ENCODE results near the gene SPACA9.

The SPACA9 gene

DNA sequence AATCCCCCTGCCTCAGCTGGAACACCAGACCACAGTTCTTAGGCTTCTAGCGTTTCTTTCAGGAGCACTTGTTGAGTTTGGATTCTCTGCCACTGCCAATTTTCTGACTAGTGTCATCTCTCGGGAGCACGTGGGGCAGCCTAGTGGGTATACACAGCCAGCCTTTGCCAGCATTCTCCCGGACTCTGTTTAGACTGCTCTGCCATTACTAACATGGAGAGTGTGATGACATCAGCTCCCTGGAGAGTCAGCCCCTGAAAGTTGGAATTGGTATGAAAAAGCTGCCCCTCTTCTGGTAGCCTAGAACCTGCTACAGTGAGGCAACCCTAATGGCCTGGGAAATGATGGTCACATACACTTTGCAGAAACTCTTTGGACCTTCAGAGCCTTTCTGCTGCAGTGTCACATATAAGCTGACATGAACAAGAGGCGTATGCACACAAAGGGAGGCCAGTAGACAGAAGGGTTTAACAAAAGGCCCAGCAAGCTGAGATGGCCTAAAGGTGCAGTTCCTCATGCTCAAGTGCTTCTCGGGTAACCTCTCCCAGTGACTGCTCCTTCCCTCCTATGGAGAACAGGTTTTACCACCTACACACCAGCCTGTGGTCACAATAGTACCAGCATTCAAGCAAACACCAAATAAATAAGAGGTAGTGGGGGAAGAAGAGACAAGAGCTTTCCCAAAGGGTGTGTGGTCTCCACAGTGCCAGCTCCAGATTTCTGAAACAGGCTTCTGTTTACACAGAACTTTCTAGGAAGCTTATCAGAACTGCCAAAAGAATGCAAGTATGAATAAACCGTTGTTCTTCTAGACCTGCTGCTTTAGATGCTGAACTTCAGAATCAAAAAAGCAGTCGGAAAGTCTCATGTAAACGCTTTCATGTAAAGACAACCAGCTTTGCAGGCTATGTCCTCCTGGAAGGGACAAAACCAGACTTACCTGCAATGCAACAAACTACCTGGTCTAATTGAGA, 16.5 kb downstream of the SPACA9 start:
- DNase-seq (ENCODE audit: low read depth) = no peak

DNA sequence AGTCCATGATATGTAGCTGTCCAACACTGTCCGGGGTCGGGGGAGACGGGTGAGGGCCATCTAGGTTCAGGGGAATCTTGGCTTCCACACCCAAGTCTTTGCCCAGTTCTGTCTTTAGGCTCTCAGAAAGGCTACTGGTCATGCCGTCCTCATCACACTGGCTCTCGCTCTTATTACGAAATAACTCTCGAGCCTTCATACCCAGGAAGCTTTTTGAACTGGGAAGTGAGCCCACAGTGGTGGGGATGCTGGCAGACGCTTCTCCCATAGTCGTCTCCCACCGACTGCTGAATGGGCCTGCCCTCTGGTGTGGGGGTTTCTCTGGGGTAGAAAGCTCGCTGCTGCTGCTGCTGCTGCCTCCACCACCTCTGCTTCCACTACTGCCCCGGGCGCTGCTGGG, 17.6 kb downstream of the SPACA9 start:
- no peak for DNase-seq (ENCODE audit: low read depth)

DNA sequence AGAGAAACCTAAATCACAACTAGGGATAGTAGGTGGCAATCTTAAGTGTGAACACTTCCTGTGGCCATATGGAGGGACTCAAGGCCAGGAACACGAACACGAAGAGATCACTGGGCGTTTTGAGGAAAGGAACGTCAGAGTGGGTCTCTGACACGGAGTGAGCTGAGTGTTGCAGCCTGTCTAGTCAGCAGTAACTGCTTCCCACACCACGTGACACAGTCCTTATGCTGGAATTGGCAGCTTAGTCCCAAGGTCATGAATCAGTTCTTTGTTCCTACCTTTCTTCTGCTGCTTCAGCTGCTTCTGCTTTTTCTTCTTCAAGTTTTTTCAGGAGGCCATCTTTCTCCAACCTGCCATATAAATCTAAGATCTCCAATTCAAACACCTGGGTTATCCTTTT, 18.2 kb downstream of the SPACA9 start:
- DNase-seq (ENCODE audit: low read depth) = no peak

DNA sequence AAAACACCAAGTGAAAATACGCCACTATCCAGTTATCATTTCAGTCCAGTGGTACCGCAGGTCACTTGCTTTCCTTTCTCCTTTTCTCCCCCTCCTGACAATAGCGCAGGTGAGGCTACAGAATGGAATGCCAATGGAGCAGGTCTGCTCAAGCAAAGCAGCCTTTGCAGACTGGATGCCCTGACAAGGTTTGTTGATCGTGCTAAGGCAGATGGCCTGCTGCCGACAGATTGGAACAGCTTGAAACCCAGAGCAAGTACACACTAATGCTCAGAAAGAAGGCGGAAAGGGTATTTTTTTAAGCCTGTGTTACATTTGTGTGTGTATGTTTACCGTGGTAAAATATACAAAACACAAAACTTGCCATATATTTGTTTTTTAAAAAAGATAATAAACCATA, 19.4 kb downstream of the SPACA9 start:
- DNase-seq (ENCODE audit: low read depth) = no peak

DNA sequence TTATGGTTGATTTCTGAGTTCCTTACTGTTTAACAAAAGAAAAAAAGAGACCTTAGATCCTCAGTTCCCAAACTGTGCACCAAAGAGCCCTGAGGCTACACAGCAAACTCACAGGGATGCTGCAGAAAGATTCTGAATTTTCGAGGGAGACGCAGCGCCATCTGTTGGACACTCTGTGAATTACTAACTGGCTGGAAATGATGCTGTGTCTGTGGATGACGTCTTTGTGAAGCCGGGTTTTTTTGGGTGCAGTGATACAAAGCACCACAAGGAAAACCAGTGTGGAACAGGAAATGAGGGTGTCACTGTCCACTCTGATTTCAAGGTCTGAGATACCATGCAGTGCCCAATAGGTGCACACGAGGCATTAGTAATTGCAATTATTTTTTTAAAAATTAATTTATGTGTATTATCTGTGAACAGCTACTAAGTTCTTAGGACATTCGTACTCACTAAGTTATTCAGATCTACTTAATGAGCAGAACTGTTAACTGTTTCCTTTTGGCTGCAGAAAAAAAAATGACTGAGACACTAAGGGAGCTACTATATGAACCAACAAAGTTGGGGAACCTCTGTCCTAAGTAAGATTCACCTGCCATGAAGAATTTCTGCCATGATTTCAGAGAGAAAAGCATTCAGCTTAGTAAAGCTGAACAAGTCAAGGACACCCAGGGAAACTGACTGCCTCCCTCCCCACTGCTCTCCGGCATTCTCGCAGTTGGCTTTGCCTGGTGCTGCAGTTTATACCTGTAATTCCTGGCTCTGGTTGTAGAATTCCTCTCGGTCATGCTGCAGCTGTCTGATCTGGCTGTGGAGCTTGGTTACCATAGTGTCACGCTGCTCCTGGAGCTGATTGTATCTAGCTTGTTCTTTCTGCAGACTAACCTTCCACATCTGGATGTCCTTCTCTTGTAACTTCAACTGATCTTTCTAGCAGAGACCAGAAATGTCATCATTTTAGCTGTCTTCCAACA, 23.4 kb downstream of the SPACA9 start:
- peak; percentile 72 for DNase-seq (ENCODE audit: low read depth)

DNA sequence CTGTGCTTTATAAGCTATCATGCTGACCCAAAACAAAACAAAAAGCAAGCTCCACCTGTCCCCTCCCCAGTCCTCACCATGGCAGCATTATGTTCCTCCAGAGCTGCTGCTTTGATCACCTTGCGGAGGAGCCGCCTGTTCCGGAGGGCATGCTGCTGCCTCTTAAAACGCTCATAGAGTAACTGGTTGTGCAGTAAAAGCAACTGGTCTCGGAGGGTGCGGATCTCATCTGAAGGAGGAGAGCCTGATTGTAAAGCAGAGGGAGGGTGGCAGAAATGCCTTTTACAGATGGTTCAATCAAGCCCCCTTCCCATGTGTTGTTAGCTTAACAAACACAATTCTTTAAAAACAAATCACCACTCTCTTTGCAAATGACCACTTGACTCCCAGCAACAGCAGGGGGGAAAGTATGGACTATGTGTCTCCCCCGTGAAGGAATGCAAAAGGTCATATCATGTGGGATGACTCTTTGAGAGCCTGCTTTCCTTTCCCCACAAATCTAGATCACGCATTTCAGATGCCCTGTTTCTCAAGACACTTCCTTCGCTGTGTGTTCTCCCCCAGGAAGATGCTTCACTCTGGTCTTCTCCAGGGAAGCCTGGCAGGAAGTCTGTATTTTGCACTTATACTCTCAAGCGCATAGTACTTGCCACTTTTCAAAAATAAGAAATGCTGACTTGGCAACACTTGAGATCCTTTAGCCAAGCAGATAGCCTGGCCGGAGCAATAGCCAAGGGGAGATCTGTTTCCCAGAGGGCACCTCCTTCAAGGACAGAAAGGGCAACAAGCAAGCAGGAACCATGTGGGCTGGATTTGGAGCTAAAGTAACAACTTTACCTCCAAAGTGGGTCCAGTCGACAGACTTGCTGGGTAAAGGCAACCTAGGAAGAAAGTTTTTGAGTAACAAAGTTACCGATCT, 25.1 kb downstream of the SPACA9 start:
- no peak for DNase-seq (ENCODE audit: low read depth)

DNA sequence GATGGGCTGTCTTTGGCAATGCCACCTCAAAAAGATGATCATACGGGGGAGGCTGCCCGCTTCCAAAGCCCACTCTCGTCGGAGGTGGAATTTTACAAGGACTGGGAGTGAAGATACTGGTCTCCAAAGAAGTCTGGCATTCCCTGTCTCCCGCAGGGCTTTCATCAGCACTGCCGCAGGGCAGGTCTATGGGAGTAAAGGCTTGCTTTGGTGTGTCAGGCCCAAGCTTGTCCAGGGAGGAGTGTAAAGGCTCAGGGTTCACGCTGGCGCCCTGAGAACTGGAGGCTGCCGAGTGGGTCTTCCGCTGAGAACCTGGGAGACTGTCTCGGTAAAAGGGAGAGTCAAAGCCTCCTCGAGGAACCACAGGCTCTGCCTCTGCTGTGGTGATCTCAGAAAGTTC, 27.0 kb downstream of the SPACA9 start:
- DNase-seq (ENCODE audit: low read depth) = no peak

DNA sequence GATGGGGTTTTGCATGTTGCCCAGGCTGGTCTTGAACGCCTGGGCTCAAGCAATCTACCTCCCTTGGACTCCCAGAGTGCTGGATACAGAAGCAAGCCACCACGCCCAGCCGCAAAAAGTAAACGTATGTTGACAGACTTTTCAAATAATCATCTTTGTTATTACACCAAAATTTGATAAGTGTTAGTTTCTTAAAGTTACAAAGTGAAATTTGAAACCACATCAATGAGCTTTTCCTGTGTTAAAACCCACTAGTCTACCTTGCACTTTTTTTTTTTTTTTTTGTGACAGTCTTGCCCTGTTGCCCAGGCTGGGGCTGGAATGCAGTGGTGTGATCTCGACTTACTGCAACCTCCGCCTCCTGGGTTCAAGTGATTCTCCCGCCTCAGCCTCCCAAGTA, 29.9 kb downstream of the SPACA9 start:
- DNase-seq (ENCODE audit: low read depth) = no peak

DNA sequence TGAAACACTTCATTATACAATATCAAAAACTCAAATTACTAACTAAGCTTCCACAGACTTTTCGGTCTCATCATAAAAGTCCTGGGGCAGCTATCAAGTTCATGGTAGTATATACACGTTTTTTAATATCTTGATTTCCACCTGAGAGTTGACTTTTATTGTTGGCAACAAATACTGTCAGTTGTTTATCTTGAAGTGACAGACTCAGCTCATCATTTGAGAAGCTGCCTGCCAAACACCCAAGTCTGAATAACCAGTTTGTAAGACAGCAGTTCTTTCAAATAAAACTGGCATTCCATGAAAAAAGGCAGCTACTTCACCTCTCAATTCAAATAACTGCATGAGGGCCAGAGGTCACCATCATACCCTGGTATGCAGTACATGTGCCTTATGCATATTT, 30.6 kb downstream of the SPACA9 start:
- DNase-seq (ENCODE audit: low read depth) = no peak

DNA sequence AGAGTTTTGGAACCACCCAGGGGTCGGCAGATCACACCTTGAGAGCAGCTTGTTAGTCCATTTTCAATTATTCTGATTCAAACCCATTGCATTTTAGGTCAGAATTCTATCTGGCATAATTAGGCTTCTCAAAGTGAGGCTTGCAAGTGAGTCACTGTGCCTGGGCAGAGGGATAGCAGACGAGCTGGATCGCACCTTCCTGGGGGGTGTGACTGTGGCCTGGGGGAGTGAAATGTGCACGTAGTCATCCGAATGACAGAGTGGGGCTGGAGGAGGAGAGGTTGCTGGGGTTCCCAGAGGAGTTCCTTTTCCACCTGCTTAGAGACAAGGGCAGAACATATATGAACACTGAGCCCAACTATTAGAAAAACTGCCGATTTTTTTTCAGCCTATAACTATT, 31.7 kb downstream of the SPACA9 start:
- DNase-seq (ENCODE audit: low read depth) = no peak

DNA sequence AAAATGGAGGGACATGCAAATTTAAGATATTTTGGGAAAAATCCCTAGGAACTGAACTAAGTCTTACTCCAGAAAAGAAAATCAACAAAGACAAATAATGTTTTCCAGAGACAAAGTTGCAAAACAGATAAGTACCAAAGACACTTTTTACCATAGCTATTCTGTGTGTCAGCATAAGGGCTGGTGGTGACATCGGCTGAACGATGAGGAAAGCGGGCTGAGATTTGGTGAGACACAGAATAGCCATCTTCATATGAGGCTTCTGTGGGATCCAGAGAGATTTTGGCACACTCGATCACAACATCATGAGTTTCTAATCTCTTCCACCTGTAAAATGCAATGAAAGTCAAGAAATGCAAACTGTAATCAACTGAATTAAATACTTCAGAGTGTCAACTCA, 33.4 kb downstream of the SPACA9 start:
- DNase-seq (ENCODE audit: low read depth) = no peak

DNA sequence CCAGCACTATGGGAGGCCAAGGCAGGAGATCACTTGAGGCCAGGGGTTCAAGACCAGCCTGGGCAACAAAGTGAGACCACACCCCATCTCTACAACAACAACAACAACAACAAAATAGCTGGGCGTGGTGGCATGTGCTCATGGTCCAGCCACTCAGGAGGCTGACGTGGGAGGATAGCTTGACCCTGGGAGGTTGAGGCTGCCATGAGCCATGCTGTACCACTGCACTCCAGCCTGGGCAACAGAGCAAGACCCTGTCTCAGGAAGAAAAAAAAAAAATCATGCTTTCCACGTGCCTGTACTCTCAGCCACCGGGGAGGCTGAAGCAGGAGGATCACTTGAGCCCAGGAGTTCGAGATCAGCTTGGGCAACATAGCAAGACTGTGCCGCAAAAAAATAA, 36.2 kb downstream of the SPACA9 start:
- no peak for DNase-seq (ENCODE audit: low read depth)

DNA sequence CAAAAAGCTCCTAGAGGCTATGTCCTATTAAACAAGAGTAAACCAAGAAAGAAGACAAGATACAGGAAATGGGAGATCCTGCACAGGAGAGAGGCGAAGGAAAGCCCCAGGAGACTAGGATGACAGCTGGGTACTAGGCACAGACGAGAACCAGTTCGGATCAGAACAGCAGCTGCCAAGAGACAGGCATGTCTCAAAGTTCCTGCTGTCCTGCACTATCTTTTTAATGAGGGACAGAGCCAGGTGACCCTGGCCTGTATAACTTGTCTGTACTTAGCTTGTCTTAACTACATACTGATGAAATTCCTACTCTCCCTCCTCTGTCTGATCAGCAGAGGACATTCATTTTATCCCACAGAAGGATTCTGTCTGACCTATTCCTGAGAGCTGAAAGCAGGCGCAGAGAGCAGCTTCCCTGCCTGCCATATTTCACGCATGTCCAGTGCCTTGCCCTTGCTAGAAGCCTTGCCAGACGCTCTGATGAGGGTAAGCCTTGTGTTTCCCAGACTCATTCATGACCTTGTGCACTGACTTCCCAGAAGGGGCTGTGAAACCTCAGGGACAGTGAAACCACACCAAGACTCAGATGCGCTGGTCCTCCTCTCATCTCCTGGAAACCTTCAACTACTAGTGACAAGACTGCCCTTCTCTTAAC, 41.0 kb downstream of the SPACA9 start:
- no peak for DNase-seq (ENCODE audit: low read depth)

DNA sequence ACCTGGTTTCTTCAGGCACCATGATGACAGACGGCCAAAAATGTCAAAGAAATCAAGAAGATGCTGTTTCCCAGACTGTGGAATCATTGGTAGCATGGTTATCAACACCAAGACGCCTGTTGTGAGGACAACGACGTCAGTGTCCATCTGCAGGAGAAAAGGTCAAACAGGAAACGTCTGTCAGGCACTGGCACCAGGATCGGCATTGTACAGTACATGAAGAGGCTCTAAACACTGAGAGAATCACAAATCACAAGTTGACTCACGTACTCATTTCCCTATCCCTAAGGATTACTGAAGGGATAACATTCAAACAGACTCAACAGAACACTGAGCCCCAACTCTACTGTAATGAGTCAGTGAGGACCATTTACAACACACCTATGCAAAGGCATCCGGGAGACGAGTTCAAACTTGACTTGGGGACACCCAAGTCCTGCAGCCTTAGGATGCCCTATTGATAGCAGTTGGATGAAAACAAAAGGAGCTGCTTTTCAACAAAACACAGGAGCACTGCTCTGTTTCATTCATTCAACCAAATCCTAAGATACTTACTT, 44.7 kb downstream of the SPACA9 start:
- DNase-seq (ENCODE audit: low read depth) = no peak

DNA sequence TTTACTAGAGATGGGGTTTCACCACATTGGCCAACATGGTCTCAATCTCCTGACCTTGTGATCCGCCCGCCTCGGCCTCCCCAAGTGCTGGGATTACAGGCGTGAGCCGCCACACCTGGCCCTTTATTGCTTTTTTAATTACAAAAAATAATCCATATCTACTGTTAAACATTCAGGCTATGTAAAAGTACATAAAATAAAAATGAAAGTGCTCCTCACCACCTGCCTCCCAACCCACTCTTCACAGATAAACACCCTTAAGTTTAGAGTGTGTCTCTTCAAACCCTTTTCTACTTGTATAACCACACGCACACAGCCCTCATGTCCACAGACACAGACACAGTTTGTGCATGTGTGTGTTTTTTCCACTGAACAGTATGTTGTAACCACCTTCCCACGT, 49.0 kb downstream of the SPACA9 start:
- DNase-seq (ENCODE audit: low read depth) = no peak

DNA sequence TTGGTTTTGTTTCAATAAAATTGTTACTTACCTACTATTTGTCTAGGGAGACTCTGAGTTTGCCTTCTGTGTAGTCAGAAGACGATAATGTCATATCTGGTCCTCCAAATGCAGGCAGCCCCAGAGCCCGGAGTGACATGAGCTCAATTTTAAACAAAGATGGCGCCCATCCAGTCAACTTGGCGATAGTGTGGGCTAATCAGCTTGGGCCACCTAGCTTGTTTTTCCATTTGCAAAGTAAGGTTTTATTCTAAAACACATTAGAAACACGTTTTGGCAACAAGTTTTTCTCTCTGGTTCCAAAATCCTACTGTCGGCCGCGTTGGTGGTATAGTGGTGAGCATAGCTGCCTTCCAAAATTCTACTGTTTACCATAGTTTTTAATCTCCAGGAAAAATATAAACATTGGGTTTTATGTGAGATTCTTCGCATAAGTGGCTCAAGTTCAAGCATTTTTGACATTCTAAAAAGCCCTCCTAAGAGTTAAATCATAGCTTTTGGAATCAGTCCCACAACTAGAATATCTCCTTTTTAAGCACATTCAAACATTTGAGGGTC, 52.6 kb downstream of the SPACA9 start:
- no peak for DNase-seq (ENCODE audit: low read depth)

DNA sequence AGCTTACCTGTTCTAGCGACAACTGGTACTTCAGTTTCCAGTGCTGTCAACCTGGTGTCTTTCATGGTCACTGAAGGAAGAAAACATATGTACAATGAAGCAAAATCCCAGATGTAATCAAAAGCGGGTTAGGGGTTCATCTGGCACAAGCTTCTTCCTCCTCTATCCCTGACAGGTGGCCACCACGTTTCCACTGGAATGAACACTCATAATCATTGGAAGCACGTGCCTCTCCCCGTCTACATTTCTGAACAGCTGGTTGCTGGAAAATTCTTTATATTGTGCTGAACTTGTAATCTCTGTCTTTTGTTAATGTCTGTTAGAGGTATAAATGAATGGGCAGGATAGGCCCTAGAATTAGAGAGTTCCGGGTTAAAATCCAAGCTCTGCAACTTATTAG, 56.3 kb downstream of the SPACA9 start:
- no peak for DNase-seq (ENCODE audit: low read depth)

DNA sequence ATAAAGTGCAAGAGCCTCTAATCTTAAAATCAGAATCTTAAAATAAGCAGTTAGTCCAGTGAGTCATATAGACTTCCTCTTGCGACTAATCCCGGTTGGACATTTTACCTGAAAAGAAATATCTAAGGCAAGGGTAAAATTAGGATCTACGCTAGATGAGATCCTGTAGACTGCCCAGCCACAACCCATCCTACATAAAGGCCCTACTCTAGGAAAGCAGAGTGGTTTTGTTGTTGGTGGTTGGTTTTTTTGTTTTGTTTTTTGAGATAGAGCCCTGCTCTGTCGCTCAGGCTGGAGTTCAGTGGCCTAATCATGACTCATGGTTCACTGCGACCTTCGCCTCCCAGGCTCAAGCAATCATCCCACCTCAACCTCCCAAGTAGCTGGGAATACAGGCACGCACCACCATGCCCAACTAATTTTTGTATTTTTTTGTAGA, 58.8 kb downstream of the SPACA9 start:
- no peak for DNase-seq (ENCODE audit: low read depth)

DNA sequence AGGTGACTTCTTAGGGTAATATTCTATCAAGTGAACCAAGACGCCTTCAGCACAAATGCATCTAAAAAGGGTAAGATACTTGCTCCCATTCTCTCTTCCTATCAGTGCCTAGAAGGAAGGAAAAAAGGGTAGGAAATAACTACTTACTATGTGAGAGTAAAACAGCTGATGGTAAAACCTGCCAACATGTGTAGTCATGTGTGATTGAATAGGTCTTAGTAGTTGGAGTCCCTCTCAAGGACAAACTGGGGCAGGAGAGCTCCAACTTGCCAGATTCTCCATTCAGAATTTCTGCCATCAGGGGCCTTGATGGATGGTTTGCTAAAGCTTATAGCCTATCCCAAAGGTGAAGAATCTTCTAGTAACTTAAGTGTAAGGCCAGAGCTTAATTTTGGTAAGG, 60.5 kb downstream of the SPACA9 start:
- DNase-seq (ENCODE audit: low read depth) = no peak

All from fibroblast of gingiva (primary cell).